Adrenal gland (tissue), 12 donors: ENCODE results near the gene PGAP3. TPM values are rescaled to one million over a fixed set of nuclear protein-coding genes. Genes with fewer than 3 reads are reported as not detected.
"Not testable (repeated sequence)": the region's sequence is repeated elsewhere in the genome, so short reads cannot be mapped to it uniquely, and the experiment has no call there.

Experiments used
- DNase-seq, 7 donors: peaks; one replicate each; pipeline ENCODE4 v3.0.0-alpha.2; 2019 to 2020
- H3K27ac ChIP-seq, 5 donors: fragments of 200-600 bp; sonication (generic) in 4 of 5; 1 replicate in 3 of 5; 2 replicates in 2 of 5; pipeline versions ENCODE4 v1.5.1 to v1.8.0; 2016 to 2020; ENCODE audit warnings: mild to moderate bottlenecking in 1 of 5
- H3K27me3 ChIP-seq: fragments of 200-600 bp; 2 replicates; pipeline ENCODE4 v1.8.0; 2021
- H3K36me3 ChIP-seq, 2 donors: fragments of 200-600 bp; replicated peaks in 1 of 2; 1 replicate in 1 of 2; 2 replicates in 1 of 2; pipeline versions ENCODE4 v1.5.1 to v1.8.0; 2018 to 2022
- H3K4me1 ChIP-seq, 2 donors: fragments of 200-600 bp; replicated peaks in 1 of 2; 1 replicate in 1 of 2; 2 replicates in 1 of 2; pipeline versions ENCODE4 v1.5.1 to v1.8.0; 2018 to 2021
- H3K4me3 ChIP-seq, 4 donors: fragments of 200-600 bp; sonication (generic) in 3 of 4; one replicate each; pipeline ENCODE4 v1.5.1; 2016 to 2018
- H3K9me3 ChIP-seq, 3 donors: fragments of 200-600 bp; sonication (generic) in 1 of 3; replicated peaks in 1 of 3; 1 replicate in 2 of 3; 2 replicates in 1 of 3; pipeline versions ENCODE4 v1.5.1 to v1.8.0; 2016 to 2021
- CTCF ChIP-seq, 6 experiments: fragments of 450-650 bp in 4 of 6; fragments of 200-600 bp in 2 of 6; sonication (generic) in 1 of 6; IDR thresholded peaks; 1 replicate in 5 of 6; 2 replicates in 1 of 6; pipeline versions ENCODE4 v1.5.1 to v1.8.0; 2016 to 2021; ENCODE audit warnings: antibody characterized with exemption in 6 of 6, mild to moderate bottlenecking in 2 of 6, moderate library complexity in 1 of 6
- POLR2A ChIP-seq, 2 donors: fragments of 450-650 bp; IDR thresholded peaks; one replicate each; pipeline ENCODE4 v1.6.1; 2017; ENCODE audit warnings: antibody characterized with exemption in 2 of 2, mild to moderate bottlenecking in 2 of 2, moderate library complexity in 1 of 2
- WGBS, 4 donors: extraction: QIAGEN DNeasy Blood & Tissue Kit in 2 of 4; methylation state at CpG; one replicate each; pipeline versions ENCODE4 v1.1.5 to v1.1.7; 2013 to 2017; 5-methylcytosine and 5-hydroxymethylcytosine counted together
- intact Hi-C, 2 donors: fragments of 100-400 bp; cut with DNase I; formaldehyde crosslinking; loops; one replicate each; pipeline versions ENCODE4 v1.14.1 to v1.15.0; 2022 to 2023
- polyA plus RNA-seq, 3 donors: library from polyadenylated mRNA; stranded (reverse); fragments of 200-250 nt in 2 of 3; fragments of 350-450 nt in 1 of 3; fragmentation: Illumina TruSeq in 1 of 3; extraction: RNeasy Lipid Tissue Mini Kit (QIAGEN cat#74804) in 1 of 3; gene quantifications; one replicate each; pipeline ENCODE4 v1.2.3, GENCODE V29; 2013 to 2014
- total RNA-seq, 9 donors: library from RNA; depleted of rRNA in 4 of 9; stranded (reverse); fragments of >200 nt in 4 of 9; fragments of 120-200 nt in 1 of 9; fragmentation: NEBNext Ultra II Directional in 1 of 9; extraction: Animal tissue kit (Norgen Biotek cat#: 25700) in 1 of 9; gene quantifications; one replicate each; pipeline versions ENCODE4 v1.1.0 to v1.2.4, GENCODE V29; 2013 to 2023
- donor health status: healthy with polysubstance abuse.
- donor health status: Bipolar disorder and iron deficiency.
- donor health status: DM: yes; HTN: yes; CAD: no.
- donor health status: DM: no; HTN: no; CAD: no.
- donor health status: DM: no; HTN: no; CAD: no.
- donor health status: DM: yes; HTN: yes; CAD: no.

Gene PGAP3
- total and polyA plus RNA-seq, 12 donors = 7.6 to 35.1 (median 22.7) TPM

GRCh38 chr17:39727556-39727955, 39.7 kb upstream of the PGAP3 start:
- no peak overlapping the region for H3K27ac ChIP-seq
- no peaks in the 10 kb centered on the region for H3K9me3 ChIP-seq
- TF ChIP-seq CTCF (IDR thresholded peaks at IDR 0.05) (no peak), POLR2A (IDR thresholded peaks at IDR 0.05) (no peak)
- 76 to 85% (median 81%) methylated on average over 8 to 10 of the region's 10 CpGs for WGBS, 4 donors
- DNase-seq = no peak
- intact Hi-C loops = no loop called here
- peaks cover 4 to 10% of the 10 kb centered on the region in 2 donors for H3K4me1 ChIP-seq
- H3K27me3 ChIP-seq = no peaks in the 10 kb centered on the region
- H3K4me3 ChIP-seq = no peak overlapping the region
- no peaks in the 10 kb centered on the region for H3K36me3 ChIP-seq

GRCh38 chr17:39726617-39727016, 38.8 kb upstream of the PGAP3 start:
- Histone ChIP-seq H3K4me1 (peaks cover 4 to 10% of the 10 kb centered on the region in 2 donors), H3K4me3 (no peak overlapping the region), H3K27ac (no peak overlapping the region), H3K9me3 (no peaks in the 10 kb centered on the region), H3K36me3 (no peaks in the 10 kb centered on the region), H3K27me3 (no peaks in the 10 kb centered on the region)
- intact Hi-C loops = no loop called here
- DNase-seq = no peak
- TF ChIP-seq POLR2A (IDR thresholded peaks at IDR 0.05) (no peak), CTCF (IDR thresholded peaks at IDR 0.05) (no peak)
- WGBS, 4 donors = 89 to 98% (median 92%) methylated on average over 3 to 9 of the region's 9 CpGs

GRCh38 chr17:39725923-39726322, 38.1 kb upstream of the PGAP3 start:
- intact Hi-C loops, H3K27me3 ChIP-seq, H3K4me3 ChIP-seq, H3K36me3 ChIP-seq, H3K27ac ChIP-seq, DNase-seq, H3K9me3 ChIP-seq: not testable (repeated sequence)
- 96 to 100% (median 100%) methylated on average over 1 of the region's 1 CpG for WGBS, 4 donors
- H3K4me1 ChIP-seq = peaks cover 4 to 10% of the 10 kb centered on the region in 2 donors

- 95 to 97% (median 96%) methylated on average over 6 to 13 of the region's 13 CpGs; no CpG with 5 or more reads in 1 of the 4 donors for WGBS, 4 donors
Observed at GRCh38 chr17:39724731-39725130, 36.9 kb upstream of the PGAP3 start.

More at GRCh38 chr17:39724731-39725130, 36.9 kb upstream of the PGAP3 start:
- Histone ChIP-seq H3K27me3 (no peaks in the 10 kb centered on the region), H3K4me3 (no peak overlapping the region), H3K36me3 (no peaks in the 10 kb centered on the region), H3K9me3 (no peaks in the 10 kb centered on the region), H3K4me1 (peaks cover 2 to 6% of the 10 kb centered on the region in 2 donors), H3K27ac (no peak overlapping the region)
- TF ChIP-seq CTCF (IDR thresholded peaks at IDR 0.05) (no peak), POLR2A (IDR thresholded peaks at IDR 0.05) (no peak)
- DNase-seq = no peak
- intact Hi-C loops = no loop called here
